CD14-positive monocyte (primary cell): ENCODE data around the gene MDFI. TPM values are rescaled to one million over a fixed set of nuclear protein-coding genes. Genes with fewer than 3 reads are reported as not detected.

ENCODE experiments used
- DNase-seq, 3 donors: peaks; one replicate each; pipeline ENCODE4 v3.0.0-alpha.2; 2011 to 2022
- H2AFZ ChIP-seq: 2 replicates; pipeline ENCODE4 v1.6.0; 2012; ENCODE audit warnings: mild to moderate bottlenecking, low read depth, low read length, inconsistent platforms; ENCODE audit not compliant: insufficient read depth, poor library complexity, severe bottlenecking
- H3K27ac ChIP-seq, 2 donors: 1 replicate in 1 of 2; 2 replicates in 1 of 2; pipeline ENCODE4 v1.5.1; 2012 to 2013; ENCODE audit warnings: low read length in 2 of 2, control low read depth in 1 of 2, inconsistent platforms in 1 of 2, low read depth in 1 of 2, mild to moderate bottlenecking in 1 of 2
- H3K27me3 ChIP-seq, 2 donors: one replicate each; pipeline versions ENCODE4 v1.6.0 to v1.6.1; 2011 to 2013; ENCODE audit warnings: low read length in 2 of 2; ENCODE audit not compliant: control insufficient read depth in 2 of 2, insufficient read depth in 2 of 2
- H3K36me3 ChIP-seq, 2 donors: replicated peaks in 1 of 2; 1 replicate in 1 of 2; 2 replicates in 1 of 2; pipeline versions ENCODE4 v1.5.1 to v1.6.1; 2012 to 2013; ENCODE audit warnings: low read length in 2 of 2, control low read depth in 1 of 2, inconsistent platforms in 1 of 2, mild to moderate bottlenecking in 1 of 2; ENCODE audit not compliant: insufficient read depth in 2 of 2, control insufficient read depth in 1 of 2
- H3K4me1 ChIP-seq, 2 donors: 1 replicate in 1 of 2; 2 replicates in 1 of 2; pipeline versions ENCODE4 v1.5.1 to v1.6.1; 2012 to 2013; ENCODE audit warnings: low read length in 2 of 2, control low read depth in 1 of 2, inconsistent platforms in 1 of 2, mild to moderate bottlenecking in 1 of 2, moderate library complexity in 1 of 2; ENCODE audit not compliant: insufficient read depth in 2 of 2, control insufficient read depth in 1 of 2
- H3K4me2 ChIP-seq: replicated peaks from 2 replicates; pipeline ENCODE3; 2012; ENCODE audit warnings: low read length, moderate library complexity, mild to moderate bottlenecking; ENCODE audit not compliant: poor library complexity, severe bottlenecking; ENCODE audit errors: extremely low read depth
- H3K4me3 ChIP-seq, 3 experiments: fragments of 200-600 bp in 1 of 3; sonication (generic) in 1 of 3; replicated peaks in 1 of 3; 1 replicate in 2 of 3; 2 replicates in 1 of 3; pipeline ENCODE4 v1.5.1; 2011 to 2013; ENCODE audit warnings: low read length in 3 of 3, mild to moderate bottlenecking in 3 of 3, control low read depth in 2 of 3, low read depth in 2 of 3, inconsistent platforms in 1 of 3, moderate library complexity in 1 of 3
- H3K79me2 ChIP-seq: 2 replicates; pipeline ENCODE4 v1.6.0; 2012; ENCODE audit warnings: mild to moderate bottlenecking, control low read depth, inconsistent platforms, low read length, moderate library complexity; ENCODE audit not compliant: insufficient read depth
- H3K9ac ChIP-seq: 2 replicates; pipeline ENCODE4 v1.6.0; 2017; ENCODE audit warnings: low read length, mild to moderate bottlenecking; ENCODE audit not compliant: insufficient read depth, poor library complexity, severe bottlenecking
- H3K9me3 ChIP-seq, 2 donors: replicated peaks in 1 of 2; 1 replicate in 1 of 2; 2 replicates in 1 of 2; pipeline versions ENCODE4 v1.5.1 to v1.6.1; 2012 to 2013; ENCODE audit warnings: low read length in 2 of 2, control low read depth in 1 of 2; ENCODE audit not compliant: control insufficient read depth in 1 of 2, insufficient read depth in 1 of 2
- H4K20me1 ChIP-seq: 2 replicates; pipeline ENCODE4 v1.6.0; 2012; ENCODE audit warnings: mild to moderate bottlenecking, low read length, control low read depth, moderate library complexity; ENCODE audit not compliant: insufficient read depth
- H3K27ac Mint-ChIP-seq, 7 donors: one replicate each; pipeline ENCODE4 v1.8.0; 2020; ENCODE audit warnings: mild to moderate bottlenecking in 7 of 7, mixed read lengths in 7 of 7, moderate library complexity in 6 of 7, inconsistent platforms in 2 of 7
- H3K27me3 Mint-ChIP-seq, 3 donors: one replicate each; pipeline ENCODE4 v1.8.0; 2021 to 2022; ENCODE audit warnings: low read depth in 3 of 3, mild to moderate bottlenecking in 3 of 3, mixed read lengths in 3 of 3, moderate library complexity in 3 of 3, inconsistent platforms in 1 of 3
- H3K36me3 Mint-ChIP-seq, 2 donors: one replicate each; pipeline ENCODE4 v1.8.0; 2020; ENCODE audit warnings: mixed read lengths in 2 of 2, inconsistent platforms in 1 of 2, mild to moderate bottlenecking in 1 of 2
- H3K4me1 Mint-ChIP-seq: one replicate; pipeline ENCODE4 v1.8.0; 2020; ENCODE audit warnings: mild to moderate bottlenecking, mixed read lengths
- H3K4me3 Mint-ChIP-seq, 2 donors: one replicate each; pipeline ENCODE4 v1.8.0; 2020; ENCODE audit warnings: mild to moderate bottlenecking in 2 of 2, mixed read lengths in 2 of 2, moderate library complexity in 1 of 2
- H3K9me3 Mint-ChIP-seq, 7 donors: one replicate each; pipeline ENCODE4 v1.8.0; 2020 to 2022; ENCODE audit warnings: mixed read lengths in 7 of 7, mild to moderate bottlenecking in 6 of 7, moderate library complexity in 6 of 7, inconsistent platforms in 2 of 7
- CTCF ChIP-seq: fragments of 200-600 bp; IDR thresholded peaks from one replicate; pipeline ENCODE4 v1.8.0; 2022; ENCODE audit warnings: antibody characterized with exemption, mild to moderate bottlenecking
- WGBS: methylation state at CpG from one replicate; pipeline ENCODE4 v1.1.5; 2013; ENCODE audit warnings: missing lambda C conversion rate; ENCODE audit not compliant: insufficient coverage; 5-methylcytosine and 5-hydroxymethylcytosine counted together
- intact Hi-C, 2 donors: fragments of 100-400 bp; cut with micrococcal nuclease; formaldehyde crosslinking; loops; one replicate each; pipeline versions ENCODE4 v1.15.0 to v1.15.1; 2023
- polyA plus RNA-seq, 3 donors: library from polyadenylated mRNA; depleted of rRNA in 1 of 3; unstranded in 2 of 3; stranded (reverse) in 1 of 3; fragments of 300-500 nt in 2 of 3; fragments of >200 nt in 1 of 3; fragmentation: Illumina TruSeq in 2 of 3; gene quantifications; 1 replicate in 2 of 3; 2 replicates in 1 of 3; pipeline ENCODE4 v1.2.3, GENCODE V29; 2012 to 2021

The MDFI gene
- polyA plus RNA-seq, 3 donors: not detected

- 43% methylated on average over 1 of the region's 5 CpGs for WGBS
- Histone ChIP-seq H3K27me3 (peaks cover 0 to 2% of the 10 kb centered on the region in 2 donors), H3K27ac (no peak overlapping the region), H3K4me2 (no peak overlapping the region), H2AFZ (no peak overlapping the region), H4K20me1 (no peaks in the 10 kb centered on the region), H3K4me3 (no peak overlapping the region), H3K9me3 (no peaks in the 10 kb centered on the region), H3K79me2 (no peaks in the 10 kb centered on the region), H3K4me1 (peaks cover 0 to 2% of the 10 kb centered on the region in 2 donors), H3K9ac (no peak overlapping the region), H3K36me3 (no peaks in the 10 kb centered on the region)
- Mint-ChIP-seq H3K4me3 (no peak overlapping the region), H3K27me3 (peaks cover 3 to 6% (median 5%) of the 10 kb centered on the region in 3 donors), H3K27ac (no peak overlapping the region), H3K4me1 (peaks cover 6% of the 10 kb centered on the region), H3K9me3 (peaks cover 0 to 5% (median 0%) of the 10 kb centered on the region in 7 donors), H3K36me3 (no peaks in the 10 kb centered on the region)
- DNase-seq: no peak
- TF ChIP-seq CTCF: no peak
- intact Hi-C loops: no loop called here
These were observed 33.1 kb downstream of the MDFI start for GRCh38 chr6:41671376-41671775.

- no peak for DNase-seq
- Histone ChIP-seq H3K4me2 (no peak overlapping the region), H3K27me3 (peaks cover 0 to under 1% of the 10 kb centered on the region in 2 donors), H2AFZ (no peak overlapping the region), H3K79me2 (no peaks in the 10 kb centered on the region), H4K20me1 (no peaks in the 10 kb centered on the region), H3K9ac (no peak overlapping the region), H3K36me3 (no peaks in the 10 kb centered on the region), H3K27ac (no peak overlapping the region), H3K9me3 (no peaks in the 10 kb centered on the region), H3K4me3 (no peak overlapping the region), H3K4me1 (peaks cover 0 to 5% of the 10 kb centered on the region in 2 donors)
- Mint-ChIP-seq H3K4me3 (no peak overlapping the region), H3K36me3 (no peaks in the 10 kb centered on the region), H3K9me3 (peaks cover 0 to 5% (median 0%) of the 10 kb centered on the region in 7 donors), H3K27me3 (peaks cover 3 to 6% (median 5%) of the 10 kb centered on the region in 3 donors), H3K27ac (no peak overlapping the region), H3K4me1 (peaks cover 10% of the 10 kb centered on the region)
- WGBS: 82% methylated on average over 3 of the region's 7 CpGs
- no peak for TF ChIP-seq CTCF
- intact Hi-C loops: no loop called here
These were observed 33.7 kb downstream of the MDFI start for GRCh38 chr6:41672016-41672415.
